Measurements from ENCODE around the gene PKMYT1. TPM values are rescaled to one million over a fixed set of nuclear protein-coding genes. Genes with fewer than 3 reads are reported as not detected.

The PKMYT1 gene
- total RNA-seq, 6 experiments from 2014 or later = 0.68 to 6.5 (median 1.7) TPM

GRCh38 chr16:2963074-2963722 lies 17.0 kb downstream of the PKMYT1 start:
- H3K9me3 ChIP-seq = no peaks in the 10 kb centered on the region
- H3K36me3 ChIP-seq = no peaks in the 10 kb centered on the region
- DNase-seq (no peak), ATAC-seq (no peak)
- intact Hi-C loops (cut with DNase I) = no loop called here
- TF ChIP-seq CTCF (IDR thresholded peaks at IDR 0.05) = no peak
- TF ChIP-seq POLR2A (IDR thresholded peaks at IDR 0.05) = no peak
- WGBS (ENCODE audit: insufficient coverage, low coverage, low lambda C conversion rate, missing lambda C conversion rate) = 0% methylated on average over 12 of the region's 40 CpGs
- H3K27ac ChIP-seq = no peak overlapping the region
- peaks cover 0 to 11% (median 5%) of the 10 kb centered on the region in 4 donors for H3K4me1 ChIP-seq
- H3K4me3 ChIP-seq = no peak overlapping the region
- H3K27me3 ChIP-seq = peaks cover 7 to 25% of the 10 kb centered on the region in 2 donors

GRCh38 chr16:2962334-2963073 lies 17.7 kb downstream of the PKMYT1 start:
- Histone ChIP-seq H3K9me3 (no peaks in the 10 kb centered on the region), H3K4me1 (peaks cover 0 to 11% (median 5%) of the 10 kb centered on the region in 4 donors), H3K27ac (no peak overlapping the region), H3K4me3 (no peak overlapping the region), H3K36me3 (no peaks in the 10 kb centered on the region), H3K27me3 (peaks cover 5 to 19% of the 10 kb centered on the region in 2 donors)
- intact Hi-C loops (cut with DNase I) = no loop called here
- ATAC-seq = no peak
- WGBS (ENCODE audit: insufficient coverage, low coverage, low lambda C conversion rate, missing lambda C conversion rate) = 21% methylated on average over 4 of the region's 28 CpGs
- TF ChIP-seq CTCF (IDR thresholded peaks at IDR 0.05) (no peak), POLR2A (IDR thresholded peaks at IDR 0.05) (no peak)
- no peak for DNase-seq

- no peak for TF ChIP-seq POLR2A (IDR thresholded peaks at IDR 0.05)
- no peak for TF ChIP-seq CTCF (IDR thresholded peaks at IDR 0.05)
- H3K9me3 ChIP-seq = no peaks in the 10 kb centered on the region
- DNase-seq (no peak), ATAC-seq (no peak)
- H3K4me3 ChIP-seq = no peak overlapping the region
- WGBS (ENCODE audit: insufficient coverage, low coverage, low lambda C conversion rate, missing lambda C conversion rate) = 64% methylated on average over 11 of the region's 17 CpGs
- H3K27me3 ChIP-seq = peaks cover 4 to 18% of the 10 kb centered on the region in 2 donors
- H3K27ac ChIP-seq = no peak overlapping the region
- no peaks in the 10 kb centered on the region for H3K36me3 ChIP-seq
- H3K4me1 ChIP-seq = peaks cover 0 to 11% (median 5%) of the 10 kb centered on the region in 4 donors
- intact Hi-C loops (cut with DNase I) = no loop called here
Observed at GRCh38 chr16:2960183-2961010, 19.8 kb downstream of the PKMYT1 start.

GRCh38 chr16:2959206-2959605 lies 21.0 kb downstream of the PKMYT1 start:
- Histone ChIP-seq H3K4me1 (peaks cover 0 to 4% (median 2%) of the 10 kb centered on the region in 4 donors), H3K9me3 (no peaks in the 10 kb centered on the region), H3K4me3 (no peak overlapping the region), H3K36me3 (no peaks in the 10 kb centered on the region), H3K27ac (no peak overlapping the region), H3K27me3 (peaks cover 0 to 17% of the 10 kb centered on the region in 2 donors)
- DNase-seq (no peak), ATAC-seq (no peak)
- no peak for TF ChIP-seq POLR2A (IDR thresholded peaks at IDR 0.05)
- TF ChIP-seq CTCF (IDR thresholded peaks at IDR 0.05) = no peak
- intact Hi-C loops (cut with DNase I) = no loop called here
- WGBS (ENCODE audit: insufficient coverage, low coverage, low lambda C conversion rate, missing lambda C conversion rate) = 28% methylated on average over 9 of the region's 10 CpGs

Measured in right lobe of liver (tissue), 6 donors.